ENCODE results near the gene LRP5.
"Not testable (repeated sequence)": the region's sequence is repeated elsewhere in the genome, so short reads cannot be mapped to it uniquely, and the experiment has no call there.

The LRP5 gene

GRCh38 chr11:68441466-68442230, 129.3 kb downstream of the LRP5 start:
- H3K4me3 ChIP-seq (ENCODE audit: low read depth, low read length), result no peak overlapping the region
- no peak for TF ChIP-seq CTCF (IDR thresholded peaks at IDR 0.05; ENCODE audit: low read depth, low read length)

GRCh38 chr11:68442433-68442832, 130.0 kb downstream of the LRP5 start:
- no peak for TF ChIP-seq CTCF (IDR thresholded peaks at IDR 0.05; ENCODE audit: low read depth, low read length)
- no peak overlapping the region for H3K4me3 ChIP-seq (ENCODE audit: low read depth, low read length)

GRCh38 chr11:68444566-68444965, 132.2 kb downstream of the LRP5 start:
- no peak for TF ChIP-seq CTCF (IDR thresholded peaks at IDR 0.05; ENCODE audit: low read depth, low read length)
- no peak overlapping the region for H3K4me3 ChIP-seq (ENCODE audit: low read depth, low read length)

GRCh38 chr11:68445531-68446035, 133.2 kb downstream of the LRP5 start:
- no peak overlapping the region for H3K4me3 ChIP-seq (ENCODE audit: low read depth, low read length)
- no peak for TF ChIP-seq CTCF (IDR thresholded peaks at IDR 0.05; ENCODE audit: low read depth, low read length)

- H3K4me3 ChIP-seq (ENCODE audit: low read depth, low read length), result no peak overlapping the region
- no peak for TF ChIP-seq CTCF (IDR thresholded peaks at IDR 0.05; ENCODE audit: low read depth, low read length)
These were observed 133.8 kb downstream of the LRP5 start for GRCh38 chr11:68446046-68446725.

GRCh38 chr11:68447015-68447801, 134.8 kb downstream of the LRP5 start:
- TF ChIP-seq CTCF (IDR thresholded peaks at IDR 0.05; ENCODE audit: low read depth, low read length), result peak; percentile 87
- H3K4me3 ChIP-seq (ENCODE audit: low read depth, low read length), result no peak overlapping the region

DNA sequence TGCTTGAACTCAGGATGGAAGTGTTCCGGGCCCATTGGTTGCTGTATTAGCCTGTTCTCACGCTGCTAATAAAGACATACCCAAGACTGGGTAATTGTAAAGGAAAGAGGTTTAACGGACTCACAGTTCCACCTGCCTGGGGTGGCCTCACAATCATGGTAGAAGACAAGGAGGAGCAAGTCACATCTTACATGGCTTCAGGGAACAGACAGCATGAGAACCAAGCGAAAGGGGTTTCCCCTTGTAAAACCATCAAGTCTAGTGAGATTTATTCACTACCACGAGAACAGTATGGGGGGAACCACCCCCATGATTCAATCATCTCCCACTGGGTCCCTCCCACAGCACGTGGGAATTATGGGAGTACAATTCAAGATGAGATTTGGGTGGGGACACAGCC, 135.5 kb downstream of the LRP5 start:
- H3K4me3 ChIP-seq (ENCODE audit: low read depth, low read length), result not testable (repeated sequence)

All from WI38 (cell line).